HG03280 (cell line): ENCODE data around the gene MRPL18.
"Not testable (repeated sequence)": the region's sequence is repeated elsewhere in the genome, so short reads cannot be mapped to it uniquely, and the experiment has no call there.

ENCODE experiments used
- ATAC-seq: cut with Tn5 transposase; IDR thresholded peaks from one replicate; pipeline ENCODE4 v1.9.1; 2021; ENCODE audit warnings: mild to moderate bottlenecking, moderate library complexity; ENCODE audit not compliant: unreplicated experiment

The MRPL18 gene

GRCh38 chr6:159772196-159772595 is 18.1 kb upstream of the MRPL18 start:
- ATAC-seq: no peak

GRCh38 chr6:159777240-159777904 is 12.9 kb upstream of the MRPL18 start:
- no peak for ATAC-seq

GRCh38 chr6:159778131-159778530 is 12.1 kb upstream of the MRPL18 start:
- no peak for ATAC-seq

- no peak for ATAC-seq
Measured at GRCh38 chr6:159778542-159779103, 11.6 kb upstream of the MRPL18 start.

- ATAC-seq: no peak
Measured at GRCh38 chr6:159788276-159788675, 2.0 kb upstream of the MRPL18 start.

GRCh38 chr6:159788753-159789376 is 1.4 kb upstream of the MRPL18 start:
- ATAC-seq: no peak

GRCh38 chr6:159789377-159790148 is 704 bp upstream of the MRPL18 start, which contains the start of gene TCP1:
TCP1 (minus strand) TSS chr6:159789602; CDS start chr6:159789468, 134 bp downstream.
- ATAC-seq: peak; percentile 69

- ATAC-seq: no peak
Measured at GRCh38 chr6:159790956-159791598, 810 bp downstream of the MRPL18 start.

GRCh38 chr6:159794976-159795375 is 4.7 kb downstream of the MRPL18 start:
- not testable (repeated sequence) for ATAC-seq

GRCh38 chr6:159797554-159797953 is 7.3 kb downstream of the MRPL18 start:
- no peak for ATAC-seq

- no peak for ATAC-seq
Measured at GRCh38 chr6:159800141-159800865, 10.0 kb downstream of the MRPL18 start, which contains the start of gene PNLDC1. PNLDC1 (plus strand) TSS chr6:159800276; CDS start chr6:159800308, 32 bp downstream.

GRCh38 chr6:159801935-159802334 is 11.7 kb downstream of the MRPL18 start:
- ATAC-seq: no peak

- ATAC-seq: no peak
Measured at GRCh38 chr6:159804504-159804903, 14.2 kb downstream of the MRPL18 start.

GRCh38 chr6:159805440-159806020 is 15.3 kb downstream of the MRPL18 start:
- ATAC-seq: no peak

GRCh38 chr6:159806021-159806458 is 15.8 kb downstream of the MRPL18 start:
- ATAC-seq: no peak

GRCh38 chr6:159807150-159807858 is 17.0 kb downstream of the MRPL18 start:
- no peak for ATAC-seq

GRCh38 chr6:159808647-159809046 is 18.4 kb downstream of the MRPL18 start:
- no peak for ATAC-seq

- no peak for ATAC-seq
Measured at GRCh38 chr6:159809149-159809548, 18.9 kb downstream of the MRPL18 start.

- ATAC-seq: no peak
Measured at GRCh38 chr6:159813781-159814180, 23.5 kb downstream of the MRPL18 start.
